ENCODE data around the gene MACC1.
"Not testable (repeated sequence)": the region's sequence is repeated elsewhere in the genome, so short reads cannot be mapped to it uniquely, and the experiment has no call there.

Gene MACC1

DNA sequence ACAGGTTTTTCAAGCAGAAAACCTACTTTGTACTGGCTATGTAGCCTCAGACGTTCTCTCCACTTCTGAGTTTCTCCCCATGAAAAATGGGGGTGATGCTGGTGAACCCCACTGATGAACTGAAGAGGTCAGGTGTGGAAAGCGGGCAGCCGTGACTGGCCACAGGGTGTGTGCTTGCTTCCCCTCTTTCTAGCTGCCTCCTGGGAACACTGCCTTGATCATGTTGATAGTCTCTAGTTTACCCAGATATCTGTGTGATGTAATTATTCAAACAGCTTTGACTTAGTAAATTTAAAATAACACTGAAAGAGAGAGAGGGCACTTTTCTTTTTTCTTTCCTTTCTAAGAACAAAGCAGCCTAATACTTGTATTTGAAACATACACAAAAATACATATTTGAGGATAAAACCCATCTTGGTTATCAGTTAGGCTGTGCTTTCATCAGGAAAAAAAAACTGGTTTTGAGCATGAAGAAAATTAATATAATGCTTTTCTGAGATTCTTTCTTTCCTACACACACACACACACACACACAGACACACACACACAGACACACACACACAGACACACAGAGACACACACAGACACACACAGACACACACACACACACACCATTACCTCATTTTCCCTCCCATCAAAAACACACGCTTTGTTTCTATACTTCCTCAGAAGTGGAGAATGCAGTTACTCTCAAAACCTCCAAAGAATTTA is 76.7 kb downstream of the MACC1 start:
- no peak for DNase-seq (ENCODE audit: low read depth)
- H3K4me3 ChIP-seq (ENCODE audit: low read length), result no peak overlapping the region
- TF ChIP-seq, protein P1, sequence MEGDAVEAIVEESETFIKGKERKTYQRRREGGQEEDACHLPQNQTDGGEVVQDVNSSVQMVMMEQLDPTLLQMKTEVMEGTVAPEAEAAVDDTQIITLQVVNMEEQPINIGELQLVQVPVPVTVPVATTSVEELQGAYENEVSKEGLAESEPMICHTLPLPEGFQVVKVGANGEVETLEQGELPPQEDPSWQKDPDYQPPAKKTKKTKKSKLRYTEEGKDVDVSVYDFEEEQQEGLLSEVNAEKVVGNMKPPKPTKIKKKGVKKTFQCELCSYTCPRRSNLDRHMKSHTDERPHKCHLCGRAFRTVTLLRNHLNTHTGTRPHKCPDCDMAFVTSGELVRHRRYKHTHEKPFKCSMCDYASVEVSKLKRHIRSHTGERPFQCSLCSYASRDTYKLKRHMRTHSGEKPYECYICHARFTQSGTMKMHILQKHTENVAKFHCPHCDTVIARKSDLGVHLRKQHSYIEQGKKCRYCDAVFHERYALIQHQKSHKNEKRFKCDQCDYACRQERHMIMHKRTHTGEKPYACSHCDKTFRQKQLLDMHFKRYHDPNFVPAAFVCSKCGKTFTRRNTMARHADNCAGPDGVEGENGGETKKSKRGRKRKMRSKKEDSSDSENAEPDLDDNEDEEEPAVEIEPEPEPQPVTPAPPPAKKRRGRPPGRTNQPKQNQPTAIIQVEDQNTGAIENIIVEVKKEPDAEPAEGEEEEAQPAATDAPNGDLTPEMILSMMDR (IDR thresholded peaks at IDR 0.05; ENCODE audit: insufficient read depth, low read depth, low read length, missing control alignments), result no peak

DNA sequence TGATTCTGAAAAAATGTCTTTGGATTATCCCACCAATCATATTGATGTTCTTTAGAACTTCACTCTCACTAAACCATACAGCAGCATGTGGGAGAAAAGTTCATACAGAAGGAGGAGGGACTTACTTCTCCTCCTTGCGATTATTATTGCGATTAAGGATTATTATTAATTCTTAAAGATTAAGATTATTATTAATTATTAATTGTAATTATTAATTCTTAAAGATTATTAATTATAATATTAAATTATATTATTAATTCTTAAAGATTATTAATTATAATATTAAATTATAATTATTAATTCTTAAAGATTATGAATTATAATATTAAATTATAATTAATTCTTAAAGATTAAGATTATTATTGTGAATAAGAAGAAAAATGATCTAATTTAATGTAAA is 80.5 kb downstream of the MACC1 start:
- H3K4me3 ChIP-seq (ENCODE audit: low read length), result no peak overlapping the region
- TF ChIP-seq, protein P1 (IDR thresholded peaks at IDR 0.05; ENCODE audit: insufficient read depth, low read depth, low read length, missing control alignments), result no peak
- DNase-seq (ENCODE audit: low read depth), result no peak

DNA sequence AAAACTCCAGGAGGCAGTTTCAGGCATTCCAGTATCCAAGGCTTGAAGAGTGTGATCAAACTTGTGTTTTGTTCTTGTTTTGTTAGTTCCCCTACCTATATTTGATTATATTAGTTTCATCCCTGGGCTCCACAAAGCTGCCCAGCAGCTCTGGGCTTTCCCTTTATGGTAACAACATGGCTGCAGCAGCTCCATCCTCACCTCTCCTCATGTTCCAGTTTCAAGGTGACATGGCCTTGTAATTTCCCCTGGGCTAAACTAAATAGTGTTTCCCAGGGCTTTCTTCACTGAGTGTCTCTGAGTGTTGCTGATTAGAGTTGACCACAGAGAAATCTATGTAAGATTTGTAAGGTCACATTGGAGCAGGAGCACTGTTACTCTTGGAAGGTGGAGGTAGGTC is 83.4 kb downstream of the MACC1 start:
- no peak overlapping the region for H3K4me3 ChIP-seq (ENCODE audit: low read length)
- TF ChIP-seq, protein P1 (IDR thresholded peaks at IDR 0.05; ENCODE audit: insufficient read depth, low read depth, low read length, missing control alignments), result no peak
- DNase-seq (ENCODE audit: low read depth), result no peak

DNA sequence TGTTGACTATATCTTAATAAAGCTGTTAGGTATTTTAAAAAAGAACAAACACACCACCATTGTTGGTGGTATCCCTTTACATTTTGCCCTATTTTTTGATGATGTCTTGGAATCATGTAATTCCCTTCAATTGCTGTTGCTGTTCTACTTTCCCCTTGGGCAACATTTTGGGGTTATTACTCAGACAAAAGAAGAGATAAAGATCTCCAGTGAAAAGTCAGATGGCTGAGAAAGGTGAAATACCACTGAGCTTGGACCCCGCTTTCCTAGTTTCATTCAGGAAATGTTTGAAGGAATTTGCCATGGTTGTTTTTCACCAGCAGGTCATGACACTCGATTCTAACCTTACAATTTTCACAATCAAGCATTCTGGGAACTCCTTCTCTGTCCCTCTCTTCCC is 84.6 kb downstream of the MACC1 start:
- no peak overlapping the region for H3K4me3 ChIP-seq (ENCODE audit: low read length)
- no peak for DNase-seq (ENCODE audit: low read depth)
- TF ChIP-seq, protein P1 (IDR thresholded peaks at IDR 0.05; ENCODE audit: insufficient read depth, low read depth, low read length, missing control alignments), result no peak

DNA sequence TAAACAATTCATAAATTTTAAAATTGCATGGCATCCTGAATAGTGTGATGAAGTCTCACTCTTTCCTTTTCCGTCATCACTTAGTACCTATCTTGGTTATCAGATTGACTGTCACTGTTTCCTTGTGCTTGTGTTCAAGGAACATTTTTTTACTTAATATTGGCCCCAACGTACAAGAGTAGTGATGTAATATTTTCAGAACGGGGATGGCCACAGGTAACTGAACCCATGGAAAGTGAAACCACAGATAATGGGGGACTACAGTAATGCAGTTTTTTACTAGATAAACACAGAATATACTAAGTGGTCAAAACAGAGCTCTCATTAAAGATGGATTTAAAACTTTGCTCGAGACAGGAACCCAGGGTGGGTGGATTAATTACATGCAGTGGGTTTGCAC is 85.4 kb downstream of the MACC1 start:
- no peak for DNase-seq (ENCODE audit: low read depth)
- H3K4me3 ChIP-seq (ENCODE audit: low read length), result no peak overlapping the region
- TF ChIP-seq, protein P1 (IDR thresholded peaks at IDR 0.05; ENCODE audit: insufficient read depth, low read depth, low read length, missing control alignments), result no peak

DNA sequence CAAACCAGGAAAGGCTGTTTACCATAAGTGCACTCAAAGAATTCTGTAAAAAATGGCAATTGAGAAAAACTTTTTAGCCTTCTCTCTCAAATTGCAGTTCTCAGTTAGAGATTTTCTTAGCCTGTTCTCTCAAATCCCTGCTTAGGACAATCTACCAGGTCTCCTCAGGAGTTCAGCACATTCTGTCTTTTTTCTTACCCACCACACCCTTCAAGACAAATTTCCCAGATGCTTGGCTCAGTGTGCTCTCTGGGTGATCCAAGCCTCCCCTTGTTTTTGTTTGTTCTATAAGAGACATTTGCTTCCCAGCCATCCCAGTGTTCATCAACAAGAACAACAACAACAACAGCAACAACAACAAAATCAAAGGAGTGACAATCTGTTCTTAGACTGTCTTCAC is 87.3 kb downstream of the MACC1 start:
- TF ChIP-seq, protein P1 (IDR thresholded peaks at IDR 0.05; ENCODE audit: insufficient read depth, low read depth, low read length, missing control alignments), result no peak
- DNase-seq (ENCODE audit: low read depth), result no peak
- H3K4me3 ChIP-seq (ENCODE audit: low read length), result no peak overlapping the region

DNA sequence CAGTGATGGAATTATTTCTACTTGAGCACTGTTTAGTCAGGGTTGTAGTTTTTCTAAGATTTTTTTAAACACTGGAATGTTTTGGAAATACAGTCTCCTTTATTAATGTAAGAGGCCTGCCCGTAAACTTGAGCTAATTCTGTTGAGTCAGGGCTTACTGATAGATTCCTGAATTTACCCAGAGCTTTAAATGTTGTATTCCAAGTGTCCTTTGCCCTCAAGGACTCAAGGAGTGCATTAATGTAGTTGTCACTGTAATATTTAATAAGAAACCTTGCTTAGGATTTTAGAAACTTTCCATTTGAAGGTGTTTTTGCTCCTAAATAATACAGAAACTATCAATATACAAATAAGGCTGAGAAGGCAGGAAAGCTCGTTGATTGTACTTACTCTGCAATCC is 89.2 kb downstream of the MACC1 start:
- no peak overlapping the region for H3K4me3 ChIP-seq (ENCODE audit: low read length)
- no peak for DNase-seq (ENCODE audit: low read depth)

DNA sequence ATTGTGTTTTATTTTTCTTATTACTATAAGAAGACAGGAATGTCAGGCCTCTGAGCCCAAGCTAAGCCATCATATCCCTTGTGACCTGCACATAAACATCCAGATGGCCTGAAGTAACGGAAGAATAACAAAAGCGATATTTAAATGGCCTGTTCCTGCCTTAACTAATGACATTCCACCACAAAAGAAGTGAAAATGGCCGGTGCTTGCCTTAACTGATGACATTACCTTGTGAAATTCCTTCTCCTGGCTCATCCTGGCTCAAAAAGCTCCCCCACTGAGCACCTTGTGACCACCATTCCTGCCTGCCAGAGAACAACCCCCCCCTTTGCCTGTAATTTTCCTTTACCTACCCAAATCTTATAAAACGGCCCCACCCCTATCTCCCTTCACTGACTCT is 91.1 kb downstream of the MACC1 start:
- not testable (repeated sequence) for DNase-seq (ENCODE audit: low read depth); H3K4me3 ChIP-seq (ENCODE audit: low read length)

More for the DNA sequence above, 89.2 kb downstream of the MACC1 start:
- TF ChIP-seq, protein P1 (IDR thresholded peaks at IDR 0.05; ENCODE audit: insufficient read depth, low read depth, low read length, missing control alignments), result no peak

DNA sequence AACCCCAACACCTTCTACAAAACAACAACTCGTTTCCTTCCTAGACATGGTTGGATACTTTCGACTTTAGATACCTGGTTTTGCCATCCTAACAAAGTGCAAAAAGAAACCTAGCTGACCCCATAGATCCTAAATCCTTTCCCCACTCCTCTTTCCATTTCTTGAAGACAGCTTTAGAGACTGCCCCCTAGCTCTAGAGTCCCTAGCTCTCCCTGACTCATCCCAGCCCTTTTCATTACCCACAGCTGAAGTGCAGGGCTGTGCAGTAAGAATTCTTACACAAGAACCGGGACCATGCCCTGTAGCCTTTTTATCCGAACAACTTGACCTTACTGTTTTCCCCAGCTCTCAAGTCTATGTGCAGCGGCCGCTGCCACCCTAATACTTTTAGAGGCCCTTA is 93.1 kb downstream of the MACC1 start:
- H3K4me3 ChIP-seq (ENCODE audit: low read length); DNase-seq (ENCODE audit: low read depth): not testable (repeated sequence)

DNA sequence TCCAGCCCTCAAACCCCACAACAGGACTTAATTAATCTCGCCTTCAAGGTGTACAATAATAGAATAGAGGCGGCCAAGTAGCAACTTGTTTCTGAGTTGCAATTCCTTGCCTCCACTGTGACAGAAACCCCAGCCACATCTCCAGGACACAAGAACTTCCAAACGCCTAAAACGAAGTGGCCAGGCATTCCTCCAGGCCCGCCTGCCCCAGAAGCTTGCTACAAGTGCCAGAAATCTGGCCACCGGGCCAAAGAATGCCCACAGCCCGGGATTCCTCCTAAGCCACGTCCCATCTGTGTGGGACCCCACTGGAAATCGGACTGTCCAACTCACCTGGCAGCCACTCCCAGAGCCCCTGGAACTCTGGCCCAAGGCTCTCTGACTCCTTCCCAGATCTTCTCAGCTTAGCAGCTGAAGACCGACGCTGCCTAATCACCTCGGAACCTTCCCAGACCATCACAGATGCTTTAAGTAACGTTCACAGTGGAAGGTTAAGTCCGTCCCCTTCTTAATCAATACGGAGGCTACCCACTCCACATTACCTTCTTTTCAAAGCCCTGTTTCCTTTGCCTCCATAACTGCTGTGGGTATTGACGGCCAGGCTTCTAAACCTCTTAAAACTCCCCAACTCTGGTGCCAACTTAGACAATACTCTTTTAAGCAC is 94.4 kb downstream of the MACC1 start:
- DNase-seq (ENCODE audit: low read depth); H3K4me3 ChIP-seq (ENCODE audit: low read length): not testable (repeated sequence)

All from epithelial cell of esophagus (primary cell).